Endodermal cell (in vitro differentiated cells): ENCODE data around the gene TMF1. TPM values are rescaled to one million over a fixed set of nuclear protein-coding genes. Genes with fewer than 3 reads are reported as not detected.

Experiments used
- DNase-seq: peaks from one replicate; pipeline ENCODE4 v3.0.0-alpha.2; 2017
- H3K27ac ChIP-seq: 2 replicates; pipeline ENCODE4 v1.5.1; 2013; ENCODE audit warnings: mild to moderate bottlenecking, low read depth, low read length, moderate library complexity
- H3K27me3 ChIP-seq: 2 replicates; pipeline ENCODE4 v1.6.1; 2013; ENCODE audit warnings: mild to moderate bottlenecking, low read length, moderate library complexity; ENCODE audit not compliant: insufficient read depth, control insufficient read depth, poor library complexity, severe bottlenecking
- H3K36me3 ChIP-seq: 2 replicates; pipeline ENCODE4 v1.7.0; 2013; ENCODE audit warnings: mild to moderate bottlenecking, low read length, moderate library complexity; ENCODE audit not compliant: control insufficient read depth, insufficient read depth
- H3K4me1 ChIP-seq: one replicate; pipeline ENCODE4 v1.7.0; 2013; ENCODE audit warnings: low read length; ENCODE audit not compliant: control insufficient read depth, insufficient read depth
- H3K4me3 ChIP-seq: 2 replicates; pipeline ENCODE4 v1.5.1; 2013; ENCODE audit warnings: mild to moderate bottlenecking, low read length, moderate library complexity
- H3K9ac ChIP-seq: 2 replicates; pipeline ENCODE4 v1.6.1; 2013; ENCODE audit warnings: mild to moderate bottlenecking, low read length, moderate library complexity; ENCODE audit not compliant: poor library complexity, severe bottlenecking; ENCODE audit errors: extremely low read depth
- H3K9me3 ChIP-seq: 2 replicates; pipeline ENCODE4 v1.6.1; 2013; ENCODE audit warnings: mild to moderate bottlenecking, low read length, moderate library complexity; ENCODE audit not compliant: control insufficient read depth
- H3K27ac Mint-ChIP-seq: 2 replicates; pipeline ENCODE4 v1.8.0; 2020; ENCODE audit warnings: mixed read lengths
- H3K27me3 Mint-ChIP-seq: 2 replicates; pipeline ENCODE4 v1.8.0; 2021; ENCODE audit warnings: mild to moderate bottlenecking, mixed read lengths; ENCODE audit not compliant: insufficient read depth
- H3K36me3 Mint-ChIP-seq: 2 replicates; pipeline ENCODE4 v1.8.0; 2020; ENCODE audit warnings: low read depth, mixed read lengths
- H3K4me1 Mint-ChIP-seq: 2 replicates; pipeline ENCODE4 v1.8.0; 2020; ENCODE audit warnings: mixed read lengths
- H3K4me3 Mint-ChIP-seq: 2 replicates; pipeline ENCODE4 v1.8.0; 2020; ENCODE audit warnings: mild to moderate bottlenecking, moderate library complexity, mixed read lengths
- H3K9me3 Mint-ChIP-seq: 2 replicates; pipeline ENCODE4 v1.8.0; 2020; ENCODE audit warnings: mild to moderate bottlenecking, mixed read lengths
- WGBS, 2 experiments: methylation state at CpG; one replicate each; pipeline versions ENCODE4 v1.1.5 to v1.1.7; 2013; ENCODE audit warnings: missing lambda C conversion rate in 2 of 2, mixed read lengths in 1 of 2; ENCODE audit not compliant: insufficient coverage in 1 of 2, insufficient read length in 1 of 2; 5-methylcytosine and 5-hydroxymethylcytosine counted together
- total RNA-seq, 2 donors: library from RNA; stranded (reverse); fragmentation: NEBNext Ultra II Directional in 1 of 2; extraction: Animal tissue kit (Norgen Biotek cat#: 25700) in 1 of 2; gene quantifications; 2 replicates in 1 of 2; 3 replicates in 1 of 2; pipeline ENCODE4 v1.2.1, GENCODE V29; 2021
- TF ChIP-seq, protein P1 (sequence below): fragments of 200-600 bp; sonication (generic); conservative IDR thresholded peaks from 2 replicates; pipeline ENCODE4 v1.5.0; 2021; ENCODE audit warnings: antibody characterized with exemption, mild to moderate bottlenecking

The TMF1 gene
- total RNA-seq, 2 donors from 2014 or later: 25.6 to 31.3 TPM

DNA sequence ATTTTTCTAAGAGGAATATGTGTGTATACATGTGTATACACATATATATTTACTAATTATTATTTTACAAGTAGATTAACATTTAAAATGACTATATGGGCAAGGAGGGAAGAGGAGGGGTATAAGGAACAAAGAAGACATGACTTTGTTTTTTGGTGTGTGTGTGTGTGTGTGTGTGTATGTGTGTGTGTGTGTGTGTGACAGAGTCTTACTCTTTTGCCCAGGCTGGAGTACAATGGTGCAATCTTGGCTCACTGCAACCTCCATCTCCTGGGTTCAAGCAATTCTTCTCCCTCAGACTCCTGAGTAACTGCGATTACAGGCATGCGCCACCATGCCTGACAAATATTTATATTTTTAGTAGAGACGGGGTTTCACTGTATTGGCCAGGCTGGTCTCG is 36.0 kb downstream of the TMF1 start:
- Histone ChIP-seq H3K4me1 (peaks cover 5% of the 10 kb centered on the region), H3K9ac (no peak overlapping the region), H3K4me3 (no peak overlapping the region), H3K27me3 (no peaks in the 10 kb centered on the region), H3K36me3 (peaks cover 17% of the 10 kb centered on the region), H3K9me3 (no peaks in the 10 kb centered on the region), H3K27ac (no peak overlapping the region)
- TF ChIP-seq, protein P1, sequence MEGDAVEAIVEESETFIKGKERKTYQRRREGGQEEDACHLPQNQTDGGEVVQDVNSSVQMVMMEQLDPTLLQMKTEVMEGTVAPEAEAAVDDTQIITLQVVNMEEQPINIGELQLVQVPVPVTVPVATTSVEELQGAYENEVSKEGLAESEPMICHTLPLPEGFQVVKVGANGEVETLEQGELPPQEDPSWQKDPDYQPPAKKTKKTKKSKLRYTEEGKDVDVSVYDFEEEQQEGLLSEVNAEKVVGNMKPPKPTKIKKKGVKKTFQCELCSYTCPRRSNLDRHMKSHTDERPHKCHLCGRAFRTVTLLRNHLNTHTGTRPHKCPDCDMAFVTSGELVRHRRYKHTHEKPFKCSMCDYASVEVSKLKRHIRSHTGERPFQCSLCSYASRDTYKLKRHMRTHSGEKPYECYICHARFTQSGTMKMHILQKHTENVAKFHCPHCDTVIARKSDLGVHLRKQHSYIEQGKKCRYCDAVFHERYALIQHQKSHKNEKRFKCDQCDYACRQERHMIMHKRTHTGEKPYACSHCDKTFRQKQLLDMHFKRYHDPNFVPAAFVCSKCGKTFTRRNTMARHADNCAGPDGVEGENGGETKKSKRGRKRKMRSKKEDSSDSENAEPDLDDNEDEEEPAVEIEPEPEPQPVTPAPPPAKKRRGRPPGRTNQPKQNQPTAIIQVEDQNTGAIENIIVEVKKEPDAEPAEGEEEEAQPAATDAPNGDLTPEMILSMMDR: no peak
- H3K9me3 Mint-ChIP-seq: no peaks in the 10 kb centered on the region
- WGBS, 2 experiments: 90 to 96% methylated on average over 4 of the region's 4 CpGs
- no peak for DNase-seq
- H3K27me3 Mint-ChIP-seq: no peaks in the 10 kb centered on the region
- H3K36me3 Mint-ChIP-seq: peaks cover 18% of the 10 kb centered on the region
- H3K4me1 Mint-ChIP-seq: peaks cover 21% of the 10 kb centered on the region
- no peak overlapping the region for H3K4me3 Mint-ChIP-seq
- H3K27ac Mint-ChIP-seq: no peak overlapping the region

DNA sequence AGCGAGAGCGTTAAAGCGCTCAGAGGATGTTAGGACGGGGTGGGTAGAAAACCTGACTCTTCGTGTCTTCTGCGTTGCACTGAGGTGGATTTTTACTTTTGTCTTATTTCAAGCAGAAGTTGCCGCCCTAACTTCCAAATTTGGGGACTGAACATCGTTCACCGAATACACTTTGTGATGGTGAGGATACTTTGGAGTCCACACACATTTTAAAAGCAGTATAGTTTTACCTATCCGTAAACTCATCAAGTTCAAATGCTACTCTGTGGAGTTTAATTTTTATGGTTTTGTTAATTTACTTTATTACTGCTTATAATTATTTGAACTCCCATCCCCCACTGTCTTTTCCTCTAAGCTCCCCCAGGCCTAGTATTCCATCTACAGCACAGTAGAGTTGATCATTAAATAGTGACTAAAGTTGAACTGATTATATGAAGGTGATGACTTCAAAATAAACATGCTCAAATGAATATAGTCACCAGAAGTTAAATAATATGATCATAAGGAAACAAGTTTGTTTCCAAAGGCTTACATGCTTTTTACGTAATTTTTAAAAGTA is 38.0 kb downstream of the TMF1 start:
- 22 to 43% methylated on average over 2 to 10 of the region's 11 CpGs for WGBS, 2 experiments
- Histone ChIP-seq H3K4me3 (peak overlapping the region; percentile 79), H3K27me3 (no peaks in the 10 kb centered on the region), H3K9ac (peak overlapping the region; percentile 66), H3K36me3 (peaks cover 8% of the 10 kb centered on the region), H3K4me1 (peaks cover 5% of the 10 kb centered on the region), H3K27ac (no peak overlapping the region), H3K9me3 (no peaks in the 10 kb centered on the region)
- peaks cover 40% of the 10 kb centered on the region for H3K4me1 Mint-ChIP-seq
- TF ChIP-seq, protein P1: no peak
- DNase-seq: no peak
- peak overlapping the region; percentile 73 for H3K4me3 Mint-ChIP-seq
- H3K9me3 Mint-ChIP-seq: no peaks in the 10 kb centered on the region
- H3K27ac Mint-ChIP-seq: peak overlapping the region; percentile 68
- peaks cover 18% of the 10 kb centered on the region for H3K36me3 Mint-ChIP-seq
- no peaks in the 10 kb centered on the region for H3K27me3 Mint-ChIP-seq

DNA sequence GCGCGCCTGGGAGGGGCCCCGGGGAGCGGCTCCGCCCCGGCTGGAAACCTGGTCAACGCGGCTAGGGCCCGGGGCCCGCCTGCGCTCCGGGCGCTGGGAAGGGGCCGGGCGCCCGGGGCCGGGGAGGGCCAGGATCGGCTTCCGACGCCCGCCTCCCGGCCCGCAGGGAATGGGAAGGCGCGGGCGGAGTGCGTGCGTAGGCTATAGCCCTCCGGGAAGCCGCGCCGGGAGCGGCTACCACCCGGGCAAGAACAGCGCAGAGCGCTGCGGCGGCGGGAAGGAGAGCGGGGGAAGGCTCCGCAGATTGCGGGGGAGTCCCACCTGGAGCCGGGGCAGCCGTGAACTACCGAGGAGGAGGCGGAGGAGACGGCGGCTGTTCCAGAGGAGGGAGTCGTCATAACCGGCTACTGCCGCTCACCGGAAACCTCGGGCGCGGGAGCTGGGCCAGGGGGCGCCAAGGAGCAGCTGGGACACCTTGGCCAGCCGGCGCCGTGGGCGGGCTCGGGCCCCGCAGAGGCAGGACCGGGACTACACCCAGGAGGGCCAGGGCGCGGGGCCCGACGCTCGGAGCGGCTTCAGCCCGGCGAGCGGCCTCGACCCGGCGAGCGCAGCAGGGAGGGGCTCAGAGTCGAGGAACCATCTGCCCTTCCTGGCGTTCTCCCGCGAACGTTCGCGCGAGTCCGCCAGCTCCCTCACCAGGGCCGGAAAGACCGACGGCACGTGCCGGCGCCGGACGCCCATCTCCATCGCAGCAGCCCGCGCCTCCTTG is 38.7 kb downstream of the TMF1 start, which contains the start of gene EOGT:
TSS of gene EOGT (minus strand) at position 432 of the 769 bp plus-strand sequence. CDS start 3,838 bp downstream, outside the sequence.
- TF ChIP-seq, protein P1: peak; percentile 80
- Mint-ChIP-seq H3K4me1 (peaks cover 46% of the 10 kb centered on the region), H3K36me3 (peaks cover 17% of the 10 kb centered on the region), H3K9me3 (no peaks in the 10 kb centered on the region), H3K27me3 (no peaks in the 10 kb centered on the region), H3K4me3 (peak within 1 kb of the TSS; percentile 73), H3K27ac (peak within 1 kb of the TSS; percentile 90)
- no peaks in the 10 kb centered on the region for H3K27me3 ChIP-seq
- H3K4me3 ChIP-seq: peak within 1 kb of the TSS; percentile 79
- DNase-seq: peak; percentile 96
- peak within 1 kb of the TSS; percentile 18 for H3K27ac ChIP-seq
- H3K4me1 ChIP-seq: peaks cover 5% of the 10 kb centered on the region
- 1 to 3% methylated on average over 8 to 96 of the region's 96 CpGs for WGBS, 2 experiments
- H3K9me3 ChIP-seq: no peaks in the 10 kb centered on the region
- H3K9ac ChIP-seq: peak within 1 kb of the TSS; percentile 66
- peaks cover 3% of the 10 kb centered on the region for H3K36me3 ChIP-seq
